ENCODE data around the gene AATF.

AATF gene

DNA sequence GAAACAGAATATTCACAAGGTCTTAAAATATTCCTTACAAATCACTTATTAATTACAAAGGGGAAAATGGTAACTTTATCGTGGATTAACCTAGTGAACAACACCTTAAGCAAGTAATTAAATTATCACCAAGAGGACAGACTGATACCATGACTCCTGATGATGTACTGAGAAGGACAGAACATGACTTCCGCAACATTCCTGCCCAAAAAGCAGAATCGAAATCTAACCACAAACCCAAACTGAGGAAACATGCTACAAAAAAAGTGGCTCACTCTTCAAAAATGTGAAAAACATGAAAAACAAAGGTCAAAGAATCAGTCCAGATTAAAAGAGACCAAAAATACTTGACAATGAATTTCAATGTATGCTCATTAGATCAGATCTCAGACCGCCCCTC, 151.5 kb downstream of the AATF start:
- DNase-seq (ENCODE audit: low read depth) = no peak
- H3K4me3 ChIP-seq (ENCODE audit: low read length) = no peak overlapping the region
- TF ChIP-seq CTCF (conservative IDR thresholded peaks at IDR 0.05; ENCODE audit: low read depth, low read length) = no peak

- H3K4me3 ChIP-seq (ENCODE audit: low read length) = no peak overlapping the region
- no peak for TF ChIP-seq CTCF (conservative IDR thresholded peaks at IDR 0.05; ENCODE audit: low read depth, low read length)
- no peak for DNase-seq (ENCODE audit: low read depth)
These were observed 152.6 kb downstream of the AATF start for GRCh38 chr17:37101306-37101705.

DNA sequence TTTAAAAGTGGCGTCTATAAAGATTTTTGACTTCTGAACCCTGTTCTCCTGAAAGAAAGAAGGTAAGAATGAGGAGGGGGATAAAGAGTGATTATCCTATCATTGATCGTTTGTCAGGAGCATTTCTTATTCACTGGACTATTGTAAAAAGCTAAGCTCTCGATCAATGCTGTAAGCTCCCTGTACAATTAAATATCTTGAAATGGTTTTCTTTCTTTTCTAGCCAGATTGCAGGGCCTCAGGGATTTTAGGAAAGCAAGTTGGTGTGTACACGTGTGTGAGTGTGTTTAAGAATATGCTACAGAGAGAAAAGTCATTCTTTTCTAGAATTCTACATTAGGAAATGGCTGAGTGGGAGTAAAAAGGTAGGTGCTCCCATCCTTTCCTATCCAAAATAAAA, 154.5 kb downstream of the AATF start:
- DNase-seq (ENCODE audit: low read depth) = no peak
- H3K4me3 ChIP-seq (ENCODE audit: low read length) = no peak overlapping the region
- no peak for TF ChIP-seq CTCF (conservative IDR thresholded peaks at IDR 0.05; ENCODE audit: low read depth, low read length)

DNA sequence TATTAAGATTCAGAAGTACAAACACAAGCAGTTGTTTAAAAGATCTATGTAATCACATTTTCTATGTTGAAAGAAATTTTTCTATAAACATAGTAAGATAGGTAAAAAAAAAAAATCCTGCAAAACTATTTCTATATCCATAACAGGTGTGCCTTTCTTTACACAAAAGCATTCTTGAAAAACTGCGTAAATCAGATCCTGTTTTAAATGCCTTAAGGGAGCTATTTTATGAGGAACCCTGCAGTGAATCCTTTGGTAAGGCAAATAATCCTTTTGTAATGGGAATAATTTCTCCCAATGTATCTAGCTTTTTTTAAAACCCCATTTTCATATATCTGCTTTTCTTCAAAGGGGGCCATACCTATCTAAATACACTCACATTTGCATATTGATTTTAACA, 157.3 kb downstream of the AATF start:
- no peak for DNase-seq (ENCODE audit: low read depth)
- TF ChIP-seq CTCF (conservative IDR thresholded peaks at IDR 0.05; ENCODE audit: low read depth, low read length) = no peak
- no peak overlapping the region for H3K4me3 ChIP-seq (ENCODE audit: low read length)
